ENCODE results near the gene NKIRAS2. TPM values are rescaled to one million over a fixed set of nuclear protein-coding genes. Genes with fewer than 3 reads are reported as not detected.

Gene NKIRAS2
- total and polyA plus RNA-seq, 2 of the 13 experiments (the other 11 are each of a cell fraction or from before 2014, with no cell fraction given) = 27.9 to 42.0 TPM

GRCh38 chr17:42062681-42063080 lies 42.8 kb downstream of the NKIRAS2 start:
- FAIRE-seq = no peak

More at GRCh38 chr17:42062681-42063080, 42.8 kb downstream of the NKIRAS2 start:
- WGBS (ENCODE audit: low lambda C conversion rate) = 72% methylated on average over 12 of the region's 14 CpGs
- H3K36me3 ChIP-seq (replicated peaks in 1 of 2; ENCODE audit: control insufficient read depth in 1 of 2, insufficient read depth in 2 of 2, low read length in 2 of 2) = no peaks in the 10 kb centered on the region
- H3K27ac ChIP-seq (ENCODE audit: extremely low read length, insufficient read depth, low read length) = no peak overlapping the region
- H4K20me1 ChIP-seq (ENCODE audit: insufficient read depth, low read length) = no peaks in the 10 kb centered on the region
- POLR2A ChIA-PET = no interaction called here
- CTCF ChIA-PET (ENCODE audit: low intra/inter-chr PET ratio, low total read pairs) = interaction anchor here (1.6 to 2.0 kb wide), 2 partner anchors 38 to 54 kb away, joined by 4 to 8 read pairs; no protein-coding TSS in a partner anchor
- DNase-seq (ENCODE audit: low spot score) = no peak
- intact Hi-C loops (cut with micrococcal nuclease; ENCODE audit: unreplicated experiment) (no loop called here), in situ Hi-C loops (cut with HindIII; ENCODE audit: extremely low pct_ligation_motif_present, low pct_unique_long_range_greater_than_20kb) (loop anchor here (5.0 kb wide), 1 partner anchor 100 kb away; no protein-coding TSS in a partner anchor)
- H3K9me3 ChIP-seq (ENCODE audit: low read length) = no peaks in the 10 kb centered on the region
- no peaks in the 10 kb centered on the region for H3K27me3 ChIP-seq (ENCODE audit: control insufficient read depth in 1 of 2, insufficient read depth in 2 of 2, low read length in 2 of 2)
- no peak overlapping the region for H2AFZ ChIP-seq (ENCODE audit: low read length)
- H3K79me2 ChIP-seq (ENCODE audit: insufficient read depth, low read length) = no peaks in the 10 kb centered on the region
- no peak overlapping the region for H3K4me3 ChIP-seq (replicated peaks in 1 of 3; ENCODE audit: insufficient read depth in 1 of 3, low read depth in 2 of 3, low read length in 3 of 3)
- ATAC-seq = no peak
- H3K4me2 ChIP-seq (ENCODE audit: low read depth, low read length) = no peak overlapping the region
- peaks cover 4% of the 10 kb centered on the region; the same call in 1 of the 2 replicates for H3K4me1 ChIP-seq (ENCODE audit: insufficient read depth, low read length)
- H3K9ac ChIP-seq (ENCODE audit: insufficient read depth, low read depth, low read length) = no peak overlapping the region
- no peak for TF ChIP-seq CREBL2 (CRISPR knock-in tag; IDR thresholded peaks at IDR 0.05; ENCODE audit: borderline replicate concordance)
- no peak for TF ChIP-seq ATRX (CRISPR knock-in tag; IDR thresholded peaks at IDR 0.05; ENCODE audit: borderline replicate concordance)
- no peak for TF ChIP-seq ZNF878 (CRISPR knock-in tag; IDR thresholded peaks at IDR 0.05)
- no peak for TF ChIP-seq SOX6 (IDR thresholded peaks at IDR 0.05)
- no peak for TF ChIP-seq SOX6 (CRISPR knock-in tag; IDR thresholded peaks at IDR 0.05)
- TF ChIP-seq ZSCAN21 (CRISPR knock-in tag; IDR thresholded peaks at IDR 0.05; ENCODE audit: borderline replicate concordance) = no peak
- no peak for TF ChIP-seq HINFP (CRISPR knock-in tag; IDR thresholded peaks at IDR 0.05; ENCODE audit: low read depth)
- no peak for TF ChIP-seq ZNF274 (CRISPR knock-in tag; IDR thresholded peaks at IDR 0.05)
- TF ChIP-seq CHD2 (IDR thresholded peaks at IDR 0.05; ENCODE audit: low read depth, low read length) = no peak
- no peak for TF ChIP-seq HDAC6 (IDR thresholded peaks at IDR 0.05; ENCODE audit: low read depth, low read length)
- no peak for TF ChIP-seq ZNF740 (CRISPR knock-in tag; IDR thresholded peaks at IDR 0.05)
- no peak for TF ChIP-seq ERF (CRISPR knock-in tag; IDR thresholded peaks at IDR 0.05)
- TF ChIP-seq SOX13 (IDR thresholded peaks at IDR 0.05) = no peak
- TF ChIP-seq SOX13 (CRISPR knock-in tag; conservative IDR thresholded peaks at IDR 0.05 in 1 of 2, IDR thresholded peaks at IDR 0.05 in 1 of 2) = no peak
- TF ChIP-seq KAT2B (IDR thresholded peaks at IDR 0.05; ENCODE audit: borderline replicate concordance, low read depth, low read length) = no peak
- no peak for TF ChIP-seq ZNF224 (CRISPR knock-in tag; IDR thresholded peaks at IDR 0.05)
- no peak for TF ChIP-seq ZNF776 (CRISPR knock-in tag; IDR thresholded peaks at IDR 0.05)
- no TSS peak for BruUV-seq (replicated peaks)

Measured in HepG2 (cell line).